PC-9 (cell line): ENCODE results near the gene MAN1C1. TPM values are rescaled to one million over a fixed set of nuclear protein-coding genes. Genes with fewer than 3 reads are reported as not detected.

Experiments
- BruUV-seq: library from RNA; stranded (reverse); fragments of 400-500 nt; replicated peaks from 2 replicates; lab custom pipeline; 2021; lab: Mats Ljungman, UMichigan
- CTCF ChIA-PET: fragments of 300-600 bp; sonication (Branson Sonifier 250); formaldehyde crosslinking; loops from one replicate; lab custom pipeline; 2022; ENCODE audit warnings: antibody characterized with exemption; lab: Charles Lee
- POLR2A ChIA-PET: fragments of 300-600 bp; sonication (Branson Sonifier 250); formaldehyde crosslinking; loops from one replicate; lab custom pipeline; 2022; ENCODE audit warnings: antibody characterized with exemption; ENCODE audit not compliant: unreplicated experiment; lab: Charles Lee
- DNase-seq, 2 experiments: peaks; one replicate each; pipeline versions ENCODE4 v3.0.0 to v3.0.0-alpha.2; 2015 to 2022; ENCODE audit warnings: mixed read lengths in 1 of 2
- H2AFZ ChIP-seq: fragments of 200-600 bp; sonication (generic); 2 replicates; pipeline ENCODE4 v1.8.1; 2017; ENCODE audit warnings: antibody characterized with exemption
- H3F3A ChIP-seq: fragments of 200-600 bp; sonication (generic); 2 replicates; pipeline ENCODE4 v1.8.1; 2017; ENCODE audit warnings: antibody characterized with exemption, mild to moderate bottlenecking, low read depth; ENCODE audit not compliant: insufficient read depth
- H3K27ac ChIP-seq: fragments of 200-600 bp; sonication (generic); 2 replicates; pipeline ENCODE4 v1.6.1; 2016; ENCODE audit warnings: mixed run types
- H3K27me3 ChIP-seq: fragments of 200-600 bp; sonication (generic); 2 replicates; pipeline ENCODE4 v1.6.1; 2016; ENCODE audit warnings: low read depth, mixed run types; ENCODE audit not compliant: insufficient read depth
- H3K36me3 ChIP-seq: fragments of 200-600 bp; sonication (generic); 2 replicates; pipeline ENCODE4 v1.6.1; 2016; ENCODE audit warnings: low read depth, mixed run types
- H3K4me1 ChIP-seq: fragments of 200-600 bp; sonication (generic); replicated peaks from 2 replicates; pipeline ENCODE4 v1.6.1; 2016; ENCODE audit warnings: mixed run types; ENCODE audit not compliant: insufficient read depth
- H3K4me2 ChIP-seq: fragments of 200-600 bp; sonication (generic); 2 replicates; pipeline ENCODE4 v1.6.1; 2017; ENCODE audit warnings: mixed run types
- H3K4me3 ChIP-seq: fragments of 200-600 bp; sonication (generic); 2 replicates; pipeline ENCODE4 v1.6.1; 2016; ENCODE audit warnings: mixed run types
- H3K79me2 ChIP-seq: fragments of 200-600 bp; sonication (generic); 2 replicates; pipeline ENCODE4 v1.6.1; 2017; ENCODE audit warnings: low read depth, mixed run types
- H3K9me2 ChIP-seq: fragments of 200-600 bp; sonication (generic); 2 replicates; pipeline ENCODE4 v1.8.1; 2017; ENCODE audit warnings: mild to moderate bottlenecking; ENCODE audit not compliant: insufficient read depth
- H3K9me3 ChIP-seq: fragments of 200-600 bp; sonication (generic); 2 replicates; pipeline ENCODE4 v1.8.1; 2016; ENCODE audit warnings: low read depth; ENCODE audit not compliant: insufficient read depth
- H4K20me1 ChIP-seq: fragments of 200-600 bp; sonication (generic); 2 replicates; pipeline ENCODE4 v1.8.1; 2017; ENCODE audit not compliant: insufficient read depth
- CTCF ChIP-seq: fragments of 200-600 bp; sonication (generic); conservative IDR thresholded peaks from 2 replicates; pipeline ENCODE4 v1.6.1; 2017; ENCODE audit warnings: mixed run types, antibody characterized with exemption, mild to moderate bottlenecking, moderate library complexity
- EZH2 ChIP-seq: fragments of 200-600 bp; sonication (generic); IDR thresholded peaks from 2 replicates; pipeline ENCODE4 v1.8.0; 2017; ENCODE audit warnings: antibody characterized with exemption, low read depth
- intact Hi-C: fragments of 100-400 bp; cut with micrococcal nuclease; formaldehyde crosslinking; loops from one replicate; pipeline ENCODE4 v1.10.0; 2022; ENCODE audit not compliant: unreplicated experiment
- total RNA-seq: library from RNA; stranded (reverse); gene quantifications from 2 replicates; pipeline ENCODE4 v1.2.3, GENCODE V29; 2021

Gene MAN1C1
- total RNA-seq, 1 experiment from 2014 or later, result 0.41 TPM

GRCh38 chr1:25680701-25681100 lies 64.1 kb downstream of the MAN1C1 start:
- TF ChIP-seq CTCF (no peak), EZH2 (no peak)
- H3K4me1 ChIP-seq, result no peaks in the 10 kb centered on the region
- no peaks in the 10 kb centered on the region for H3K79me2 ChIP-seq
- no peak overlapping the region for H3K4me3 ChIP-seq
- BruUV-seq, result no TSS peak
- POLR2A ChIA-PET, result no interaction called here
- DNase-seq, result no peak
- intact Hi-C loops, result no loop called here
- no peaks in the 10 kb centered on the region for H3K9me3 ChIP-seq
- no peak overlapping the region for H3K27ac ChIP-seq
- no peaks in the 10 kb centered on the region for H3K9me2 ChIP-seq
- H3K27me3 ChIP-seq, result no peaks in the 10 kb centered on the region
- H3K4me2 ChIP-seq, result no peak overlapping the region
- H3F3A ChIP-seq, result no peaks in the 10 kb centered on the region
- no peaks in the 10 kb centered on the region for H4K20me1 ChIP-seq
- CTCF ChIA-PET, result no interaction called here
- H3K36me3 ChIP-seq, result no peaks in the 10 kb centered on the region
- H2AFZ ChIP-seq, result no peak overlapping the region

GRCh38 chr1:25682059-25682601 lies 65.5 kb downstream of the MAN1C1 start:
- H3K27ac ChIP-seq, result no peak overlapping the region
- CTCF ChIA-PET, result no interaction called here

DNA sequence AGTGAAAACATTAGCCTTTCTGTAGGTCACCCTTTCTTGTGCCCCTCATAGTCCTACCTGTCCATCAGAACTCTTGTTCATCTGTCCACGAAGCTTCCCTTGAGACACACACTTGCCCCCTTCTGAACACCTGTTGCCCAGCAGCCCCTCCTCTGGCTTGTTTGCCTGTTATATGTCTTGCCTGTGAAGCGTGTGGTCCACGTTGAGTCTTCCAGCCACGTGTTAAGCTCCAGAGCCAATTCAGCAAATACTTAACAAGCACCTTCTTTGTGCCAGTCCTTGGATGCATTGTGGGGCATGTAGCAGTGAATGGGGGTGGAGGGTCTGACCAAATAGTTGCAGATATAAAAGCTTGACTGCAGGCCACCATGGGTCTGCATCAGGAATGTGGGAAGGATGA lies 66.6 kb downstream of the MAN1C1 start:
- Histone ChIP-seq H3K9me3 (no peaks in the 10 kb centered on the region), H3F3A (no peaks in the 10 kb centered on the region), H4K20me1 (no peaks in the 10 kb centered on the region), H3K36me3 (no peaks in the 10 kb centered on the region), H2AFZ (no peak overlapping the region), H3K4me2 (no peak overlapping the region), H3K79me2 (no peaks in the 10 kb centered on the region), H3K27me3 (no peaks in the 10 kb centered on the region), H3K9me2 (no peaks in the 10 kb centered on the region), H3K4me3 (no peak overlapping the region), H3K4me1 (no peaks in the 10 kb centered on the region), H3K27ac (no peak overlapping the region)
- no TSS peak for BruUV-seq
- TF ChIP-seq CTCF, result no peak
- ChIA-PET POLR2A (no interaction called here), CTCF (no interaction called here)
- intact Hi-C loops, result no loop called here
- no peak for DNase-seq

More at GRCh38 chr1:25682059-25682601, 65.5 kb downstream of the MAN1C1 start:
- Histone ChIP-seq H3K4me3 (no peak overlapping the region), H3K36me3 (no peaks in the 10 kb centered on the region), H2AFZ (no peak overlapping the region), H3K4me2 (no peak overlapping the region), H3K9me2 (no peaks in the 10 kb centered on the region), H3K4me1 (no peaks in the 10 kb centered on the region), H3K79me2 (no peaks in the 10 kb centered on the region), H3K27me3 (no peaks in the 10 kb centered on the region), H3F3A (no peaks in the 10 kb centered on the region), H4K20me1 (no peaks in the 10 kb centered on the region), H3K9me3 (no peaks in the 10 kb centered on the region)
- POLR2A ChIA-PET, result no interaction called here
- BruUV-seq, result no TSS peak
- DNase-seq, result no peak
- intact Hi-C loops, result no loop called here
- TF ChIP-seq EZH2 (no peak), CTCF (no peak)
